Sigmoid colon (tissue), 7 donors: Measurements from ENCODE around the gene VPS13D. TPM values are rescaled to one million over a fixed set of nuclear protein-coding genes. Genes with fewer than 3 reads are reported as not detected.
"Not testable (repeated sequence)": the region's sequence is repeated elsewhere in the genome, so short reads cannot be mapped to it uniquely, and the experiment has no call there.

Experiments
- DNase-seq: peaks from one replicate; pipeline ENCODE4 v3.0.0-alpha.2; 2019
- H3K27ac ChIP-seq, 4 donors: fragments of 200-600 bp; sonication (generic); one replicate each; pipeline ENCODE4 v1.5.1; 2016 to 2019; ENCODE audit warnings: mild to moderate bottlenecking in 1 of 4
- H3K27me3 ChIP-seq, 3 donors: fragments of 200-600 bp; sonication (generic); one replicate each; pipeline ENCODE4 v1.5.1; 2019; ENCODE audit warnings: mild to moderate bottlenecking in 1 of 3
- H3K36me3 ChIP-seq, 4 donors: fragments of 200-600 bp; sonication (generic); one replicate each; pipeline ENCODE4 v1.5.1; 2016 to 2019
- H3K4me1 ChIP-seq, 4 donors: fragments of 200-600 bp; sonication (generic); one replicate each; pipeline ENCODE4 v1.5.1; 2017 to 2019
- H3K4me3 ChIP-seq, 4 donors: fragments of 200-600 bp; sonication (generic); one replicate each; pipeline ENCODE4 v1.5.1; 2017 to 2019; ENCODE audit warnings: mild to moderate bottlenecking in 2 of 4, moderate library complexity in 1 of 4
- H3K9me3 ChIP-seq, 4 donors: fragments of 200-600 bp in 3 of 4; sonication (generic) in 3 of 4; one replicate each; pipeline versions ENCODE4 v1.5.1 to v1.6.1; 2013 to 2019
- CTCF ChIP-seq, 4 experiments: fragments of 450-650 bp in 3 of 4; fragments of 200-600 bp in 1 of 4; IDR thresholded peaks; one replicate each; pipeline ENCODE4 v1.5.1; 2016 to 2019; ENCODE audit warnings: antibody characterized with exemption in 4 of 4, mild to moderate bottlenecking in 3 of 4, moderate library complexity in 2 of 4
- EP300 ChIP-seq, 4 donors: sonication (generic); formaldehyde crosslinking; IDR thresholded peaks; one replicate each; pipeline ENCODE4 v1.6.1; 2017; ENCODE audit warnings: antibody characterized with exemption in 4 of 4
- POLR2A ChIP-seq, 2 donors: fragments of 450-650 bp; IDR thresholded peaks; one replicate each; pipeline ENCODE4 v1.6.1; 2016; ENCODE audit warnings: antibody characterized with exemption in 2 of 2, mild to moderate bottlenecking in 2 of 2, moderate library complexity in 2 of 2
- POLR2AphosphoS5 ChIP-seq, 4 donors: sonication (generic); formaldehyde crosslinking; IDR thresholded peaks; one replicate each; pipeline ENCODE4 v1.6.1; 2017; ENCODE audit warnings: antibody characterized with exemption in 4 of 4
- WGBS, 2 donors: extraction: QIAGEN DNeasy Blood & Tissue Kit; methylation state at CpG; one replicate each; pipeline ENCODE4 v1.1.7; 2013; 5-methylcytosine and 5-hydroxymethylcytosine counted together
- intact Hi-C: fragments of 100-400 bp; cut with DNase I; formaldehyde crosslinking; loops from one replicate; pipeline ENCODE4 v1.15.1; 2023
- polyA plus RNA-seq, 3 donors: library from polyadenylated mRNA; stranded (reverse); fragments of 200-250 nt; gene quantifications; one replicate each; pipeline ENCODE4 v1.2.3, GENCODE V29; 2013
- total RNA-seq, 4 donors: library from RNA; depleted of rRNA; stranded (reverse); fragments of >200 nt; gene quantifications; one replicate each; pipeline ENCODE4 v1.1.0, GENCODE V29; 2016
- donor health status: healthy with polysubstance abuse.
- donor health status: Bipolar disorder and iron deficiency.
- donor health status: healthy.

Gene VPS13D
- total and polyA plus RNA-seq, 7 donors, result 7.6 to 90.8 (median 49.7) TPM

- peaks cover 0 to 22% (median 16%) of the 10 kb centered on the region in 4 donors for H3K4me1 ChIP-seq
- no peak overlapping the region for H3K27ac ChIP-seq
- H3K4me3 ChIP-seq, result no peak overlapping the region
- no peak for DNase-seq
- 83 to 87% methylated on average over 1 of the region's 1 CpG for WGBS, 2 donors
- intact Hi-C loops, result no loop called here
- TF ChIP-seq POLR2A (IDR thresholded peaks at IDR 0.05) (no peak), CTCF (IDR thresholded peaks at IDR 0.05) (no peak), POLR2AphosphoS5 (IDR thresholded peaks at IDR 0.05) (no peak), EP300 (IDR thresholded peaks at IDR 0.05) (no peak)
- H3K9me3 ChIP-seq, result peaks cover 0 to 3% (median 0%) of the 10 kb centered on the region in 4 donors
- no peaks in the 10 kb centered on the region for H3K27me3 ChIP-seq
- H3K36me3 ChIP-seq, result no peaks in the 10 kb centered on the region
Measured at GRCh38 chr1:12536023-12536639, 306.3 kb downstream of the VPS13D start.

- Histone ChIP-seq H3K27ac (no peak overlapping the region), H3K4me1 (peaks cover 0 to 34% (median 28%) of the 10 kb centered on the region in 4 donors), H3K36me3 (no peaks in the 10 kb centered on the region), H3K27me3 (no peaks in the 10 kb centered on the region), H3K4me3 (no peak overlapping the region), H3K9me3 (peaks cover 0 to 3% (median 0%) of the 10 kb centered on the region in 4 donors)
- intact Hi-C loops, result no loop called here
- WGBS, 2 donors, result 94% methylated on average over 4 of the region's 4 CpGs
- TF ChIP-seq POLR2AphosphoS5 (IDR thresholded peaks at IDR 0.05) (no peak), EP300 (IDR thresholded peaks at IDR 0.05) (no peak), CTCF (IDR thresholded peaks at IDR 0.05) (no peak), POLR2A (IDR thresholded peaks at IDR 0.05) (no peak)
- DNase-seq, result no peak
Measured at GRCh38 chr1:12537294-12537693, 307.5 kb downstream of the VPS13D start.

- H3K27ac ChIP-seq, result peak overlapping the region in 1 of 4 donors; percentile 89
- DNase-seq, result peak; percentile 52
- H3K9me3 ChIP-seq, result peaks cover 0 to 3% (median 0%) of the 10 kb centered on the region in 4 donors
- H3K27me3 ChIP-seq, result no peaks in the 10 kb centered on the region
- no peak overlapping the region for H3K4me3 ChIP-seq
- 93 to 95% methylated on average over 3 of the region's 3 CpGs for WGBS, 2 donors
- TF ChIP-seq POLR2A (IDR thresholded peaks at IDR 0.05) (no peak), POLR2AphosphoS5 (IDR thresholded peaks at IDR 0.05) (no peak), EP300 (IDR thresholded peaks at IDR 0.05) (no peak), CTCF (IDR thresholded peaks at IDR 0.05) (no peak)
- peaks cover 0 to 35% (median 28%) of the 10 kb centered on the region in 4 donors for H3K4me1 ChIP-seq
- no peaks in the 10 kb centered on the region for H3K36me3 ChIP-seq
- intact Hi-C loops, result no loop called here
Measured at GRCh38 chr1:12537906-12538461, 308.2 kb downstream of the VPS13D start.

- H3K4me3 ChIP-seq, H3K9me3 ChIP-seq, H3K36me3 ChIP-seq, intact Hi-C loops, H3K27me3 ChIP-seq: not testable (repeated sequence)
- Histone ChIP-seq H3K4me1 (peaks cover 0 to 35% (median 28%) of the 10 kb centered on the region in 4 donors), H3K27ac (peak overlapping the region in 3 of 4 donors; percentile 85 to 89 (median 89))
- 89 to 91% methylated on average over 3 of the region's 3 CpGs for WGBS, 2 donors
- DNase-seq, result peak; percentile 42
Measured at GRCh38 chr1:12538536-12538935, 308.7 kb downstream of the VPS13D start.

- H3K27ac ChIP-seq, result peak overlapping the region; percentile 77 to 89 (median 87)
- H3K27me3 ChIP-seq, result no peaks in the 10 kb centered on the region
- TF ChIP-seq POLR2A (IDR thresholded peaks at IDR 0.05) (no peak), POLR2AphosphoS5 (IDR thresholded peaks at IDR 0.05) (no peak), EP300 (IDR thresholded peaks at IDR 0.05) (no peak), CTCF (IDR thresholded peaks at IDR 0.05) (no peak)
- H3K4me1 ChIP-seq, result peaks cover 0 to 35% (median 28%) of the 10 kb centered on the region in 4 donors
- intact Hi-C loops, result no loop called here
- H3K36me3 ChIP-seq, result no peaks in the 10 kb centered on the region
- no peak overlapping the region for H3K4me3 ChIP-seq
- no peak for DNase-seq
- 95 to 99% methylated on average over 2 of the region's 2 CpGs for whole genome bisulfite sequencing, 2 donors
- peaks cover 0 to 3% (median 0%) of the 10 kb centered on the region in 4 donors for H3K9me3 ChIP-seq
Measured at GRCh38 chr1:12539320-12539704, 309.5 kb downstream of the VPS13D start.
